Stomach (tissue), 9 donors: Measurements from ENCODE around the gene SLC1A1. TPM values are rescaled to one million over a fixed set of nuclear protein-coding genes. Genes with fewer than 3 reads are reported as not detected.

Experiments used
- DNase-seq, 2 donors: peaks; one replicate each; pipeline versions ENCODE4 v3.0.0 to v3.0.0-alpha.2; 2013 to 2019
- H3K27ac ChIP-seq, 5 donors: fragments of 200-600 bp in 4 of 5; sonication (generic) in 4 of 5; one replicate each; pipeline ENCODE4 v1.5.1; 2013 to 2019; ENCODE audit warnings: mild to moderate bottlenecking in 1 of 5, moderate library complexity in 1 of 5
- H3K27me3 ChIP-seq, 3 donors: fragments of 200-600 bp; sonication (generic); one replicate each; pipeline ENCODE4 v1.5.1; 2017 to 2019; ENCODE audit warnings: mixed run types in 1 of 3
- H3K36me3 ChIP-seq, 4 donors: fragments of 200-600 bp; sonication (generic); 1 replicate in 3 of 4; 2 replicates in 1 of 4; pipeline ENCODE4 v1.5.1; 2016 to 2019
- H3K4me1 ChIP-seq, 4 donors: fragments of 200-600 bp; sonication (generic); one replicate each; pipeline ENCODE4 v1.5.1; 2016 to 2019
- H3K4me3 ChIP-seq, 4 donors: fragments of 200-600 bp; sonication (generic) in 3 of 4; one replicate each; pipeline ENCODE4 v1.5.1; 2016 to 2019; ENCODE audit warnings: mild to moderate bottlenecking in 1 of 4
- H3K9me3 ChIP-seq, 4 donors: fragments of 200-600 bp; sonication (generic); one replicate each; pipeline ENCODE4 v1.5.1; 2016 to 2019
- EP300 ChIP-seq: sonication (generic); formaldehyde crosslinking; IDR thresholded peaks from one replicate; pipeline ENCODE4 v1.6.1; 2017; ENCODE audit warnings: antibody characterized with exemption
- POLR2A ChIP-seq, 4 donors: fragments of 450-650 bp; IDR thresholded peaks; one replicate each; pipeline ENCODE4 v1.6.1; 2016; ENCODE audit warnings: antibody characterized with exemption in 4 of 4, control low read depth in 2 of 4, mild to moderate bottlenecking in 1 of 4, moderate library complexity in 1 of 4
- POLR2AphosphoS5 ChIP-seq, 3 donors: sonication (generic); formaldehyde crosslinking; IDR thresholded peaks; one replicate each; pipeline ENCODE4 v1.6.1; 2016; ENCODE audit warnings: antibody characterized with exemption in 3 of 3
- WGBS, 5 donors: extraction: QIAGEN DNeasy Blood & Tissue Kit in 3 of 5; methylation state at CpG; one replicate each; pipeline versions ENCODE4 v1.1.5 to v1.1.7; 2013 to 2018; 5-methylcytosine and 5-hydroxymethylcytosine counted together
- intact Hi-C: fragments of 100-400 bp; cut with DNase I; formaldehyde crosslinking; loops from one replicate; pipeline ENCODE4 v1.15.1; 2023; ENCODE audit warnings: low total_unique reads
- polyA plus RNA-seq, 3 donors: library from polyadenylated mRNA; stranded (reverse); fragments of 200-250 nt; gene quantifications; one replicate each; pipeline ENCODE4 v1.2.3, GENCODE V29; 2013
- total RNA-seq, 5 donors: library from RNA; depleted of rRNA; stranded (reverse); fragments of >200 nt; gene quantifications; one replicate each; pipeline versions ENCODE4 v1.1.0 to v1.2.3, GENCODE V29; 2014 to 2016
- TF ChIP-seq, protein P1 (sequence below), 7 experiments: fragments of 450-650 bp in 4 of 7; fragments of 200-600 bp in 3 of 7; sonication (generic) in 3 of 7; IDR thresholded peaks; one replicate each; pipeline ENCODE4 v1.5.1; 2016 to 2019; ENCODE audit warnings: antibody characterized with exemption in 7 of 7, control low read depth in 2 of 7, mild to moderate bottlenecking in 1 of 7
- donor health status: healthy with polysubstance abuse.
- donor health status: Bipolar disorder and iron deficiency.
- donor health status: healthy.

SLC1A1 gene
- total and polyA plus RNA-seq, 8 donors, result 0.58 to 13.3 (median 2.7) TPM; not detected in 1

DNA sequence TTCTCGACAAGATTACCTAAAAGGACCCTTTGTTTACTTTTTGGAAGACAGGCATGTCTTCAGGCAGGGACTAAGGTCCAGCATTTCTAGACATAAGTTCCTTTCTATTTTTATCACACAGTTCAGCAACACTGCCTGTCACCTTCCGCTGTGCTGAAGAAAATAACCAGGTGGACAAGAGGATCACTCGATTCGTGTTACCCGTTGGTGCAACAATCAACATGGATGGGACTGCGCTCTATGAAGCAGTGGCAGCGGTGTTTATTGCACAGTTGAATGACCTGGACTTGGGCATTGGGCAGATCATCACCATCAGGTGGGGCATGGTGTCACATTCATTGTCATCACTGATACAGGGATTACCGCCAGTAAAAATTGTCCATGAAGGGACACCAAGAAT lies 86.2 kb downstream of the SLC1A1 start:
- H3K4me3 ChIP-seq, result no peak overlapping the region
- no peak for TF ChIP-seq POLR2AphosphoS5 (IDR thresholded peaks at IDR 0.05)
- TF ChIP-seq EP300, result no peak
- no peak for TF ChIP-seq POLR2A (IDR thresholded peaks at IDR 0.05)
- TF ChIP-seq, protein P1, sequence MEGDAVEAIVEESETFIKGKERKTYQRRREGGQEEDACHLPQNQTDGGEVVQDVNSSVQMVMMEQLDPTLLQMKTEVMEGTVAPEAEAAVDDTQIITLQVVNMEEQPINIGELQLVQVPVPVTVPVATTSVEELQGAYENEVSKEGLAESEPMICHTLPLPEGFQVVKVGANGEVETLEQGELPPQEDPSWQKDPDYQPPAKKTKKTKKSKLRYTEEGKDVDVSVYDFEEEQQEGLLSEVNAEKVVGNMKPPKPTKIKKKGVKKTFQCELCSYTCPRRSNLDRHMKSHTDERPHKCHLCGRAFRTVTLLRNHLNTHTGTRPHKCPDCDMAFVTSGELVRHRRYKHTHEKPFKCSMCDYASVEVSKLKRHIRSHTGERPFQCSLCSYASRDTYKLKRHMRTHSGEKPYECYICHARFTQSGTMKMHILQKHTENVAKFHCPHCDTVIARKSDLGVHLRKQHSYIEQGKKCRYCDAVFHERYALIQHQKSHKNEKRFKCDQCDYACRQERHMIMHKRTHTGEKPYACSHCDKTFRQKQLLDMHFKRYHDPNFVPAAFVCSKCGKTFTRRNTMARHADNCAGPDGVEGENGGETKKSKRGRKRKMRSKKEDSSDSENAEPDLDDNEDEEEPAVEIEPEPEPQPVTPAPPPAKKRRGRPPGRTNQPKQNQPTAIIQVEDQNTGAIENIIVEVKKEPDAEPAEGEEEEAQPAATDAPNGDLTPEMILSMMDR (IDR thresholded peaks at IDR 0.05), result no peak
- H3K4me1 ChIP-seq, result no peaks in the 10 kb centered on the region
- no peak for DNase-seq
- H3K27ac ChIP-seq, result no peak overlapping the region
- no peaks in the 10 kb centered on the region for H3K9me3 ChIP-seq
- intact Hi-C loops, result no loop called here
- H3K27me3 ChIP-seq, result no peaks in the 10 kb centered on the region
- peaks cover 0 to 26% (median 16%) of the 10 kb centered on the region in 4 donors for H3K36me3 ChIP-seq
- WGBS, 5 donors, result 84 to 96% (median 95%) methylated on average over 8 of the region's 8 CpGs

DNA sequence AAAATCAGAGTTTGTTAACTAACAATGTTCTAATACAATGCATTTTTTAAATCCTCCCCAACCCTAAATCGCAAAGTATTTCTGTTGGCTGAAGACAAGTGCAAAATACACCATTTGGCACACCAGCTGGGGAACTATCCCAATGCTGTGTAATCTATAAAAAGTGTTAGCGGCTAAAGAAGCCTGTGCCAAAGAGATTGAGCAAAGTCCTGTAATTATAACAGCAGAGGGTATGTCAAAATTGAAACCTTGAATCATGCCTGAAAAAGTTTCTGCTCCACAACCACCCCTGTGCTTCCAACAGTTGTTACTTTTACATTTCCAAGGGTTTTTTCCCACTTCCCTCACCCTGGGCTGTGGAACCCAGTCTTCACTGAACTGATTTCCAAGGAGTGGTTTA lies 88.7 kb downstream of the SLC1A1 start:
- Histone ChIP-seq H3K27ac (no peak overlapping the region), H3K36me3 (peaks cover 0 to 30% (median 18%) of the 10 kb centered on the region in 4 donors), H3K27me3 (no peaks in the 10 kb centered on the region), H3K4me3 (no peak overlapping the region), H3K4me1 (no peaks in the 10 kb centered on the region), H3K9me3 (no peaks in the 10 kb centered on the region)
- TF ChIP-seq POLR2AphosphoS5 (IDR thresholded peaks at IDR 0.05) (no peak), EP300 (no peak)
- TF ChIP-seq, protein P1 (IDR thresholded peaks at IDR 0.05), result no peak
- intact Hi-C loops, result no loop called here
- WGBS, 5 donors, result 76 to 89% (median 81%) methylated on average over 2 of the region's 2 CpGs
- DNase-seq, result no peak

DNA sequence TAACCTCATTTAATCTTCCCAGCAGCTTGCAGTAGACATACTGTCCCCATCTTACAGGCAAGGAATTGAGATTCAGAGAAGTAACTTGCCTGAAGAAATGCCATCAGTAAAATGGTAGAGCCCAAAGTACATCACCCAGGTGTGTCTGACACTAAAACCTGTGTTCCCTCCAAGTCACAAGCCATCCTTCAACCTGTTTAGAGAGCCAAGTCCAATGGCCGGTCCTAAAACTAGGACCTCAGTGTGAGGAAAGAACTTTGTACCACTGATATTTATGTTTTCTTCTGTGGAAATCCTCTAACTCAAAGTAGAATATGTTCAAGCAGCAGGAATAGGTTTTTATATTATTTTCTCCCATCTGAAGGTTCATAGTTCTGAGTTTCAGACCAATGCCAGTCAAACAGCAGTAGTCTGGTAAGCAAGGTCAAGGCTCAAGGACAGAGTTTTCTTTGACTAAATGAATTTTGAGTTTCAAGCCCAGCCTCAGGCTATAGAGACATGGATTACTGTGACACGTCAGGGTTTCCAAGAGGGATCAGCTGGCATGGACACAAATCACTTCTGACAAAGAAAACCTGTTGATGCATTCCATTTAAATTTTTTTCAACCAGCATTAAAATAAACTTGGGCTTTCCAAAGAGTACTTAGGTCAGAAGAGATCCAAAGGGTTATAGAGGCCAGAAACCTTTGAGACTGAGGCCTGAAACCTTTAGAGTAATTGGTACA lies 90.9 kb downstream of the SLC1A1 start:
- H3K27me3 ChIP-seq, result no peaks in the 10 kb centered on the region
- H3K27ac ChIP-seq, result no peak overlapping the region
- H3K4me1 ChIP-seq, result no peaks in the 10 kb centered on the region
- H3K9me3 ChIP-seq, result no peaks in the 10 kb centered on the region
- intact Hi-C loops, result no loop called here
- H3K36me3 ChIP-seq, result peaks cover 0 to 37% (median 24%) of the 10 kb centered on the region in 4 donors
- no peak for DNase-seq
- no peak for TF ChIP-seq POLR2A (IDR thresholded peaks at IDR 0.05)
- no peak for TF ChIP-seq EP300
- TF ChIP-seq POLR2AphosphoS5 (IDR thresholded peaks at IDR 0.05), result no peak
- TF ChIP-seq, protein P1 (IDR thresholded peaks at IDR 0.05), result no peak
- no peak overlapping the region for H3K4me3 ChIP-seq
- 83 to 91% (median 84%) methylated on average over 2 of the region's 2 CpGs for WGBS, 5 donors

DNA sequence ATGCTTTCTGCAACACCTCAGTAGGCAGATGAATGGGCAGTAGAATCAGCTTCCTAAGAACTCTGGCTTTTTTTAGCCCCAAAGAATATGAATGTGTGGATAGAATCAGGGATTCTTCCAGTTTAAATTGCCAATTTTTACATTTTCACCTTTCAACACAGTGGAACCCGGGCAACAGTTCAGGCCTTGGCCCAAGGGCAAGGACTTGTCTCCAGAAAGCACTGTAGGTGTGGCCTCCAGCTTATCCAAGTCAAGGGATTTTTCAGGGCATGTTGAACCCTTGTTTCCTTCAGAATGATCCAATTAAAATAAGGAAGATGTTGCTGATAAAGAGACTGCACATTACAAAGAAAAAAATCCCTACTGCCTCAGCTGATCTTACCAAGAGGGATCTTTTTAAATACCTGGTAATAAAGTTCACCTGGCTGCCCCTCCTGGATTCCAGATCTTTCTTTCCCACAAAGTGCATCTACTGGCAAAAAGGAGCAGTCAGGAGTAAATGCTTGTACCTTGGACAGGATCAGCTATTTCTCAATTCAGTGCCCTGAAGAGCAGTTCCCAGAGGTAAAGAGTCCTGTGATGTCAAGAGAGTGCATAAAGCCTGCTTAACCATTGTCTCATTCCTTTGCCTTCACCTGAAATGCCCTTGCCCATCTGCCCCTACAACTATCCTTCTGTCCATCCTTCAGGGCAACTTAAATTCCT lies 91.7 kb downstream of the SLC1A1 start:
- 75 to 100% (median 94%) methylated on average over 1 of the region's 1 CpG for WGBS, 5 donors
- no peak for DNase-seq
- TF ChIP-seq POLR2A (IDR thresholded peaks at IDR 0.05), result no peak
- TF ChIP-seq EP300, result no peak
- TF ChIP-seq, protein P1 (IDR thresholded peaks at IDR 0.05), result no peak
- Histone ChIP-seq H3K27me3 (no peaks in the 10 kb centered on the region), H3K9me3 (no peaks in the 10 kb centered on the region), H3K4me3 (no peak overlapping the region), H3K27ac (no peak overlapping the region), H3K4me1 (no peaks in the 10 kb centered on the region), H3K36me3 (peaks cover 0 to 29% (median 20%) of the 10 kb centered on the region in 4 donors)
- intact Hi-C loops, result no loop called here
